HEK293T (cell line): ENCODE data around the gene GPS1.

Experiments
- CTCF ChIA-PET: fragments of 350-600 bp; formaldehyde crosslinking; extraction: SDS; loops from one replicate; lab custom pipeline; 2021; ENCODE audit warnings: antibody characterized with exemption, inconsistent platforms; lab: Yijun Ruan, JAX
- POLR2A ChIA-PET: fragments of 350-600 bp; formaldehyde crosslinking; extraction: SDS; loops from one replicate; lab custom pipeline; 2020; ENCODE audit warnings: antibody characterized with exemption, inconsistent platforms; lab: Yijun Ruan, JAX
- DNase-seq: peaks from one replicate; pipeline ENCODE4 v3.0.0; 2012; ENCODE audit warnings: mixed read lengths; ENCODE audit errors: extremely low spot score
- ARNT ChIP-seq: fragments of 450-650 bp; IDR thresholded peaks from 2 replicates; pipeline ENCODE4 v1.6.1; 2017; ENCODE audit warnings: mild to moderate bottlenecking
- BHLHE40 ChIP-seq: fragments of 450-650 bp; IDR thresholded peaks from 2 replicates; pipeline ENCODE4 v1.6.1; 2016; ENCODE audit warnings: mild to moderate bottlenecking, moderate library complexity, borderline replicate concordance
- CTBP1 ChIP-seq: fragments of 450-650 bp; IDR thresholded peaks from 2 replicates; pipeline ENCODE4 v1.6.1; 2016; ENCODE audit warnings: borderline replicate concordance
- ELF4 ChIP-seq: fragments of 450-650 bp; IDR thresholded peaks from 2 replicates; pipeline ENCODE4 v1.6.1; 2017; ENCODE audit warnings: antibody characterized with exemption
- FOXA1 ChIP-seq: fragments of 450-650 bp; IDR thresholded peaks from 2 replicates; pipeline ENCODE4 v1.6.1; 2016; ENCODE audit warnings: mild to moderate bottlenecking
- FOXK2 ChIP-seq: fragments of 450-650 bp; IDR thresholded peaks from 2 replicates; pipeline ENCODE4 v1.6.1; 2016; ENCODE audit warnings: mild to moderate bottlenecking
- FOXM1 ChIP-seq: fragments of 450-650 bp; IDR thresholded peaks from 2 replicates; pipeline ENCODE4 v1.6.1; 2017; ENCODE audit warnings: mild to moderate bottlenecking, borderline replicate concordance
- HDGF ChIP-seq: fragments of 450-650 bp; IDR thresholded peaks from 2 replicates; pipeline ENCODE4 v1.6.1; 2017; ENCODE audit warnings: antibody characterized with exemption, borderline replicate concordance
- L3MBTL2 ChIP-seq: fragments of 450-650 bp; conservative IDR thresholded peaks from 2 replicates; pipeline ENCODE4 v1.6.1; 2016; ENCODE audit warnings: mild to moderate bottlenecking
- LEF1 ChIP-seq: fragments of 450-650 bp; IDR thresholded peaks from 2 replicates; pipeline ENCODE4 v1.6.1; 2017; ENCODE audit warnings: mild to moderate bottlenecking, borderline replicate concordance
- NFRKB ChIP-seq: fragments of 450-650 bp; IDR thresholded peaks from 2 replicates; pipeline ENCODE4 v1.6.1; 2016; ENCODE audit warnings: mild to moderate bottlenecking, moderate library complexity
- SP1 ChIP-seq: fragments of 450-650 bp; IDR thresholded peaks from 2 replicates; pipeline ENCODE4 v1.6.1; 2017
- SUZ12 ChIP-seq: fragments of 450-650 bp; IDR thresholded peaks from 2 replicates; pipeline ENCODE4 v1.6.1; 2016; ENCODE audit warnings: mild to moderate bottlenecking
- TARDBP ChIP-seq: fragments of 450-650 bp; IDR thresholded peaks from 2 replicates; pipeline ENCODE4 v1.6.1; 2016
- ZNF384 ChIP-seq: fragments of 450-650 bp; IDR thresholded peaks from 2 replicates; pipeline ENCODE4 v1.6.1; 2016
- TF ChIP-seq, protein P1 (sequence below): fragments of 450-650 bp; IDR thresholded peaks from 2 replicates; pipeline ENCODE4 v1.6.1; 2016

The GPS1 gene

DNA sequence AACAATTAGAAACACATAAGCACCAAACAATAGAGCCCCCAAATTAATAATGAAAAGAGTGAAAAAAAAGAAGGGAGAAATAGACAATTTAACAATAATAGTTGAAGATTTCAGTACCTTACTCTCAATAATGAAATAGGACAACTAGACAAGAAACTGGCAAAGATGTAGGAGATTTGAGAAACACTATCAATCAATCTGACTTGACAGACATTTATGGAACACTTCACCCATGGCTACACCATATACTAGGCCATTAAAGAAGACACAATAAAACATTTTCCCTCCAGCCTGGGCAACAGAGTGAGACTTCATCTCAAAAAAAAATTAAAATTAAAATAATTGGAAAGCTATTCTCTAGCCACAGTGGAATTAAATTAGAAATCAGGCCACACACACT is 18.9 kb downstream of the GPS1 start:
- ChIA-PET CTCF (no interaction called here), POLR2A (interaction anchor here (1.8 kb wide), 2 partner anchors 14 to 28 kb away, joined by 3 to 4 read pairs; no protein-coding TSS in a partner anchor)
- no peak for DNase-seq
- TF ChIP-seq, protein P1, sequence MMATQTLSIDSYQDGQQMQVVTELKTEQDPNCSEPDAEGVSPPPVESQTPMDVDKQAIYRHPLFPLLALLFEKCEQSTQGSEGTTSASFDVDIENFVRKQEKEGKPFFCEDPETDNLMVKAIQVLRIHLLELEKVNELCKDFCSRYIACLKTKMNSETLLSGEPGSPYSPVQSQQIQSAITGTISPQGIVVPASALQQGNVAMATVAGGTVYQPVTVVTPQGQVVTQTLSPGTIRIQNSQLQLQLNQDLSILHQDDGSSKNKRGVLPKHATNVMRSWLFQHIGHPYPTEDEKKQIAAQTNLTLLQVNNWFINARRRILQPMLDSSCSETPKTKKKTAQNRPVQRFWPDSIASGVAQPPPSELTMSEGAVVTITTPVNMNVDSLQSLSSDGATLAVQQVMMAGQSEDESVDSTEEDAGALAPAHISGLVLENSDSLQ, result peak; percentile 90
- TF ChIP-seq FOXA1, result no peak

- CTCF ChIA-PET, result no interaction called here
- no peak for DNase-seq
- no peak for TF ChIP-seq CTBP1
- no peak for TF ChIP-seq SUZ12
- TF ChIP-seq HDGF, result no peak
- no peak for TF ChIP-seq L3MBTL2
- TF ChIP-seq, protein P1, result no peak
- no peak for TF ChIP-seq FOXM1
- TF ChIP-seq TARDBP, result no peak
- no peak for TF ChIP-seq FOXK2
- no peak for TF ChIP-seq ZNF384
- POLR2A ChIA-PET, result interaction anchor here (1.0 kb wide), 1 partner anchor 26 kb away, joined by 4 read pairs; the partner anchor contains the start of gene FASN
These were observed 21.1 kb downstream of the GPS1 start for GRCh38 chr17:82072827-82073226.

DNA sequence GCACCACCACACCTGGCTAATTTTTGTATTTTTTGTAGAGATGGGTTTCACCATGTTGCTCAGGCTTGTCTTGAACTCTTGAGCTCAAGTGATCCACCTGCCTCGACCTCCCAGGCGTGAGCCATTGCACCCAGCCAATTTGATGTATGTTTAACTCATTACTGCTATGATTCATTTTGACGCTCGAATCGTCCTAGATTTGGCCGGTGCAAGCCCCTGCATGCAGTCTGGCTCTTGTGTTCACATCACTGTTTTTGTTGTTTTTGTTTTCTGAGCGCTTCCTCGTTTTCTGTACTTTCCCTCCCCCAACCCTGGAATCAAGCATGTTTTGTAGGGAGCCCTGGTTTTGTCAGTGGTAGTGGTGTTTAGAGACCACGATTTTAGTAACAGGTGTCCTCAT is 21.7 kb downstream of the GPS1 start:
- POLR2A ChIA-PET, result interaction anchor here (1.0 kb wide), 1 partner anchor 25 kb away, joined by 4 read pairs; the partner anchor contains the start of gene FASN
- no peak for DNase-seq
- CTCF ChIA-PET, result no interaction called here
- TF ChIP-seq LEF1, result no peak
- TF ChIP-seq NFRKB, result no peak
- TF ChIP-seq TARDBP, result no peak
- TF ChIP-seq ZNF384, result no peak

- TF ChIP-seq LEF1 (no peak), TARDBP (no peak), ZNF384 (no peak), ARNT (no peak), SP1 (no peak), FOXA1 (no peak), L3MBTL2 (no peak)
- TF ChIP-seq, protein P1, result no peak
- DNase-seq, result no peak
- POLR2A ChIA-PET, result interaction anchor here (1.2 to 1.9 kb wide), 4 partner anchors 10 to 22 kb away, joined by 3 to 9 read pairs (median 6); partner anchors contain the start of genes DUS1L and FASN
- CTCF ChIA-PET, result interaction anchor here (1.5 kb wide), 1 partner anchor 46 kb away, joined by 4 read pairs; no protein-coding TSS in a partner anchor
These were observed 24.5 kb downstream of the GPS1 start for GRCh38 chr17:82076018-82076784.

- ChIA-PET POLR2A (interaction anchor here (0.9 to 1.9 kb wide), 5 partner anchors 10 to 21 kb away, joined by 3 to 9 read pairs (median 3); partner anchors contain the start of genes DUS1L and FASN), CTCF (interaction anchor here (1.5 kb wide), 1 partner anchor 46 kb away, joined by 4 read pairs; no protein-coding TSS in a partner anchor)
- TF ChIP-seq HDGF, result no peak
- TF ChIP-seq ARNT, result no peak
- no peak for DNase-seq
These were observed 25.3 kb downstream of the GPS1 start for GRCh38 chr17:82076785-82077591.

DNA sequence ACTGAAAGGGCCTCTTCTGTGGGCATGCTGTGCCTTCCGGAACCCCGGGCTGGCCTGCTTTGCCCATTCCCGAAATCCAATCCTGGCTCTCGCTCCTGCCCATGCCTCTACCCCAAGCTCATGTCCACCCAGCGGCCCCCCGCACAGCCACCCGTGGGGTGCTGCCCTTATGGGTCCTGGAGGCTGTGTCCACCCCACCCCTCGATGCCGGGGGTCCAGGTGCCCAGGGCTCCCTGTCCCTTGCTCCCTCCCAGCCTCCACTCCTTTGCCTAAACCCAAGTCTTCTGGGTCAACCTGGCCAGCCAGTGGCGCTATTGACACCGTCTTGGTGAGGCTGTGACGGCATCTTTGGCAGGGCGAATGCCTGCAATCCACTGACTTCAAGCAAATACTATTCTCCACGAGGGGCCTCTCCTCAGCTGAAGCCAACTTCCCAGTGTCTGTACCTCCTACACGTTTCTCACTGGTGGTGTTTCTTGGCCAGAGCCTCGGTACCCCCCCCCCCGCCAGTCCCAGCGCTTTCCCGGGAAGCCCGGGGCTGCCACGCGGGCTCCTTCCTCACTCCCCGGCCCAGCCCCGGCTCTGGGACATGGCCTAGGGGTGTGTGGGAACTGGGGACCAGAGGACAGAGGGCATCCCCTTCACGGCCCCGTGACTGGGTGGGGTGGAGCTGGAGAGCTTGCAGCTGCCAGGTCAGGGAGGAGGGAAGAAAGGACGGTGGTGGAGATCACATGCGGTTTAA is 26.1 kb downstream of the GPS1 start:
- POLR2A ChIA-PET, result interaction anchor here (0.9 to 1.9 kb wide), 3 partner anchors 11 to 21 kb away, joined by 3 to 9 read pairs (median 8); partner anchors contain the start of gene FASN
- CTCF ChIA-PET, result no interaction called here
- TF ChIP-seq, protein P1, result no peak
- TF ChIP-seq FOXA1 (no peak), L3MBTL2 (no peak), ARNT (no peak), TARDBP (no peak), HDGF (no peak), SUZ12 (no peak), NFRKB (no peak), SP1 (no peak), LEF1 (no peak), CTBP1 (no peak), ELF4 (no peak), ZNF384 (no peak), BHLHE40 (no peak), FOXM1 (no peak), FOXK2 (no peak)
- DNase-seq, result no peak
